Immature natural killer cell (primary cell): ENCODE measurements around the gene AOX1. TPM values are rescaled to one million over a fixed set of nuclear protein-coding genes. Genes with fewer than 3 reads are reported as not detected.
"Not testable (repeated sequence)": the region's sequence is repeated elsewhere in the genome, so short reads cannot be mapped to it uniquely, and the experiment has no call there.

Source experiments
- DNase-seq, 3 donors: peaks; one replicate each; pipeline ENCODE4 v3.0.0; 2022; ENCODE audit warnings: mixed read lengths in 1 of 3
- H3K27ac Mint-ChIP-seq, 6 donors: one replicate each; pipeline ENCODE4 v1.8.0; 2020; ENCODE audit warnings: mixed read lengths in 6 of 6, mild to moderate bottlenecking in 5 of 6, inconsistent platforms in 4 of 6, moderate library complexity in 3 of 6
- H3K27me3 Mint-ChIP-seq, 3 donors: one replicate each; pipeline ENCODE4 v1.8.0; 2020 to 2021; ENCODE audit warnings: low read depth in 3 of 3, mild to moderate bottlenecking in 3 of 3, mixed read lengths in 3 of 3, moderate library complexity in 3 of 3, inconsistent platforms in 1 of 3
- H3K36me3 Mint-ChIP-seq, 3 donors: one replicate each; pipeline ENCODE4 v1.8.0; 2020; ENCODE audit warnings: mixed read lengths in 3 of 3, inconsistent platforms in 2 of 3, mild to moderate bottlenecking in 2 of 3
- H3K4me1 Mint-ChIP-seq, 2 donors: one replicate each; pipeline ENCODE4 v1.8.0; 2020; ENCODE audit warnings: inconsistent platforms in 2 of 2, mild to moderate bottlenecking in 2 of 2, mixed read lengths in 2 of 2, moderate library complexity in 1 of 2
- H3K4me3 Mint-ChIP-seq, 5 donors: one replicate each; pipeline ENCODE4 v1.8.0; 2020; ENCODE audit warnings: mild to moderate bottlenecking in 5 of 5, mixed read lengths in 5 of 5, inconsistent platforms in 3 of 5, moderate library complexity in 3 of 5
- H3K9me3 Mint-ChIP-seq, 6 donors: one replicate each; pipeline ENCODE4 v1.8.0; 2020; ENCODE audit warnings: mild to moderate bottlenecking in 6 of 6, mixed read lengths in 6 of 6, inconsistent platforms in 4 of 6, moderate library complexity in 3 of 6
- polyA plus RNA-seq, 3 donors: library from polyadenylated mRNA; unstranded; fragments of 300-500 nt; fragmentation: Illumina TruSeq; gene quantifications; one replicate each; pipeline ENCODE4 v1.2.3, GENCODE V29; 2021

AOX1 gene
- polyA plus RNA-seq, 3 donors from 2014 or later = not detected

DNA sequence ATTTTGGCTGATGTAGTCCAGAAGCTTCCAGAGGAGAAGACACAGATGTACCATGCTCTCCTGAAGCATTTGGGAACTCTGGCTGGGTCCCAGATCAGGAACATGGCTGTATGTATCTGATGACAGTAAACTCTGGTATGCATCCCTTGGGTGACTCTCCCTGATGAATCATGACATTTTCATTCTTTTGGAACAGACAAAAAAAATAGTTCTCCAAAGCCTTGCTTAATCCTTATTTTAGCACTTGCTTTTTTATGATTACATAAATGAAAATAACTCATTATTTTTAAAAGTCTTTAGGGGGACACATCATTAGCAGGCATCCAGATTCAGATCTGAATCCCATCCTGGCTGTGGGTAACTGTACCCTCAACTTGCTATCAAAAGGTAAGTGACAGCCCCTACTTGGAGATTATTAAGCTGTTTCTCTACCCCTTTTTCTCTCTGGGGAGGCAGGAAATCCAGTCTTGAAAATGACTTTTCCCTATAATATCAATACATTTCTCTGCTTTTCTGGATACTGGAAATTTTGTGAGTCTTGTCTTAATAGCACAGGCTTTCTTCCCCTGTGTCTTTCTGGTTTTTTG is 23.3 kb downstream of the AOX1 start:
- H3K27me3 Mint-ChIP-seq = peaks cover 3 to 15% (median 8%) of the 10 kb centered on the region in 3 donors
- H3K36me3 Mint-ChIP-seq = no peaks in the 10 kb centered on the region
- H3K4me1 Mint-ChIP-seq = no peaks in the 10 kb centered on the region
- no peak overlapping the region for H3K27ac Mint-ChIP-seq
- no peak for DNase-seq
- no peak overlapping the region for H3K4me3 Mint-ChIP-seq
- H3K9me3 Mint-ChIP-seq = peaks cover 0 to 5% (median 0%) of the 10 kb centered on the region in 6 donors

GRCh38 chr2:200610217-200610616 is 24.4 kb downstream of the AOX1 start:
- peaks cover 3 to 17% (median 8%) of the 10 kb centered on the region in 3 donors for H3K27me3 Mint-ChIP-seq
- H3K36me3 Mint-ChIP-seq, H3K27ac Mint-ChIP-seq, H3K4me3 Mint-ChIP-seq, H3K4me1 Mint-ChIP-seq, DNase-seq, H3K9me3 Mint-ChIP-seq: not testable (repeated sequence)

DNA sequence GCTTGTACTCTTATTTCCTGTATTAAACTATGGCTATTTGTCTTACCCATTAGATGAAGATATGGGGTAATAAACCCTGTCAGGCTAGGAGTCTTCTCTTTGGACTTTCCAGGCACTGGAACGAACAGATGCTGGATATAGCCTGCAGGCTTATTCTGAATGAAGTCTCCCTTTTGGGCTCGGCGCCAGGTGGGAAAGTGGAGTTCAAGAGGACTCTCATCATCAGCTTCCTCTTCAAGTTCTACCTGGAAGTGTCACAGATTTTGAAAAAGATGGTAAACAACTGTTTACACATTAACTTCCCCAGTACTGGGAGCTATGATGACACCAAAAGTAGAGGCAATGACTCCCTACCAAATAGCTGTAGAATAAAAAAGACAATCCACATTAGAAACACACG is 27.9 kb downstream of the AOX1 start:
- H3K4me1 Mint-ChIP-seq = peaks cover 17 to 22% of the 10 kb centered on the region in 2 donors
- no peak overlapping the region for H3K4me3 Mint-ChIP-seq
- no peak for DNase-seq
- no peak overlapping the region for H3K27ac Mint-ChIP-seq
- H3K36me3 Mint-ChIP-seq = no peaks in the 10 kb centered on the region
- peaks cover 0 to under 1% (median 0%) of the 10 kb centered on the region in 6 donors for H3K9me3 Mint-ChIP-seq
- H3K27me3 Mint-ChIP-seq = peaks cover 3 to 12% (median 5%) of the 10 kb centered on the region in 3 donors

DNA sequence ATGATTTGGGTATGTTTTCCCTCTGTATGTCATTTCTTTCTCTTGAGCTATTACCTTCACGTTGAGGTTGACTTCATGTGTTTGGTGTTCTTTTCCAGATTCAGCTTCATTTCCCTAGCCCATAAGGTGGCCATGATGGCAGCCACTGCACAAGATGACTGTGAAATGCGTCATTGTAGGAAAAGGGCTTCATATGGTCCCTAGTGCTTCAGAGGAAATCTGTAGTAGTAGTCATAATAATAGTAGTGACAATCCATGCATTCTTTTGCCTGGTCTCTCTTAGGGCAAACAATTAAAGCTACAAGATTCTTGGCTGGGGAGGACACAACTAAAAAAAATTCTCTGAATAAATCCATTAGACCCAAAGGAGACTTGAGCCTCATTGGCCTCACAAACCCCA is 28.4 kb downstream of the AOX1 start:
- Mint-ChIP-seq H3K27ac (no peak overlapping the region), H3K27me3 (peaks cover 3 to 12% (median 5%) of the 10 kb centered on the region in 3 donors), H3K4me3 (no peak overlapping the region), H3K4me1 (peaks cover 17 to 22% of the 10 kb centered on the region in 2 donors), H3K9me3 (no peaks in the 10 kb centered on the region), H3K36me3 (no peaks in the 10 kb centered on the region)
- no peak for DNase-seq

GRCh38 chr2:200615247-200615646 is 29.4 kb downstream of the AOX1 start:
- Mint-ChIP-seq H3K9me3 (no peaks in the 10 kb centered on the region), H3K4me3 (no peak overlapping the region), H3K27ac (no peak overlapping the region), H3K4me1 (peaks cover 17 to 22% of the 10 kb centered on the region in 2 donors), H3K36me3 (no peaks in the 10 kb centered on the region), H3K27me3 (peaks cover 1 to 9% (median 5%) of the 10 kb centered on the region in 3 donors)
- DNase-seq = no peak

DNA sequence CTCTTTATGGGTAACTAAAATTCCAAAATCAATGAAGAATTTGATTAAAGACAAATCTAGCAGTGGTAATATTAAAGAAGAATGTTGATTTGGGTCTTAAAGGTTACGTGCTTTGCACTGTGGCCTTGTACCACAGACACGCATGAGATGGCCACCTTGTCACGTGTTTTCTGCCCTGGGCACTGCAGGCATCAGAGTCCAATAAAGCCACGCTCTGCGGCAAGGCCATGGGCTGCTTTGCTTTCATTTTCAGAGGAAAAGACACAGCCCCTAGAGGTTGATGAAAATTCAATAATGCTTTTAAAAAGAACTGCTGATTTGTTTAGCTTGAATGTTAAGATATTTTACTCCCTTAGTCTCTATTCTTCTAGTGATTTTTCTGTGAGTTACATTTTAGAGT is 30.4 kb downstream of the AOX1 start:
- Mint-ChIP-seq H3K27me3 (peaks cover 0 to 9% (median 5%) of the 10 kb centered on the region in 3 donors), H3K9me3 (no peaks in the 10 kb centered on the region), H3K27ac (peak overlapping the region in 2 of 6 donors; percentile 65 to 69), H3K36me3 (no peaks in the 10 kb centered on the region), H3K4me1 (peaks cover 17 to 22% of the 10 kb centered on the region in 2 donors), H3K4me3 (peak overlapping the region; percentile 4 to 52 (median 22))
- DNase-seq = peak; percentile 0 to 4 (median 4)

GRCh38 chr2:200616656-200617055 is 30.8 kb downstream of the AOX1 start:
- H3K27me3 Mint-ChIP-seq = peaks cover 0 to 9% (median 5%) of the 10 kb centered on the region in 3 donors
- no peaks in the 10 kb centered on the region for H3K9me3 Mint-ChIP-seq
- peak overlapping the region in 4 of 5 donors; percentile 5 to 52 (median 23) for H3K4me3 Mint-ChIP-seq
- H3K27ac Mint-ChIP-seq = peak overlapping the region in 1 of 6 donors; percentile 65
- DNase-seq = no peak
- no peaks in the 10 kb centered on the region for H3K36me3 Mint-ChIP-seq
- H3K4me1 Mint-ChIP-seq = peaks cover 17 to 22% of the 10 kb centered on the region in 2 donors

GRCh38 chr2:200617156-200618053 is 31.6 kb downstream of the AOX1 start:
- H3K36me3 Mint-ChIP-seq = no peaks in the 10 kb centered on the region
- no peaks in the 10 kb centered on the region for H3K9me3 Mint-ChIP-seq
- H3K4me3 Mint-ChIP-seq = peak overlapping the region in 2 of 5 donors; percentile 5 to 42
- peaks cover 0 to 4% (median 3%) of the 10 kb centered on the region in 3 donors for H3K27me3 Mint-ChIP-seq
- H3K27ac Mint-ChIP-seq = peak overlapping the region in 1 of 6 donors; percentile 23
- DNase-seq = no peak
- peaks cover 17 to 22% of the 10 kb centered on the region in 2 donors for H3K4me1 Mint-ChIP-seq

DNA sequence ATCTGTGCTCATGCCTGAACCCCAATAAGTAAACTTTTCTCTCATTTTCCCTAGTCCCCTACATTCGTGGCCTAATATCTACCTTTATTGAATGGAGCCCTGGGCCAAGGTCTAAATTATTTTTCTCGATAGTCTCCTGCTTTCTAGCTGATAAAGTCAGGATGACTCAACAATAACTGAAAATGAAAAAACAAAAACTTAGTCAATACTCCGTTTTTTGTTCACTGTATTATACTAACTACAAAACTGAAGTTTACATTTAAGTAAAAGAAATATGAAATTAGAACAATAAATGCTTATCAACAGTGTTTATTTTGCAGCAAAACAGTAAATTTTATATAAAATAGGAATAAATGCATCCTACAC is 32.2 kb downstream of the AOX1 start:
- Mint-ChIP-seq H3K9me3 (no peaks in the 10 kb centered on the region), H3K4me3 (no peak overlapping the region), H3K27me3 (peaks cover 0 to 4% (median 2%) of the 10 kb centered on the region in 3 donors), H3K27ac (no peak overlapping the region), H3K4me1 (peaks cover 17 to 22% of the 10 kb centered on the region in 2 donors), H3K36me3 (no peaks in the 10 kb centered on the region)
- no peak for DNase-seq

DNA sequence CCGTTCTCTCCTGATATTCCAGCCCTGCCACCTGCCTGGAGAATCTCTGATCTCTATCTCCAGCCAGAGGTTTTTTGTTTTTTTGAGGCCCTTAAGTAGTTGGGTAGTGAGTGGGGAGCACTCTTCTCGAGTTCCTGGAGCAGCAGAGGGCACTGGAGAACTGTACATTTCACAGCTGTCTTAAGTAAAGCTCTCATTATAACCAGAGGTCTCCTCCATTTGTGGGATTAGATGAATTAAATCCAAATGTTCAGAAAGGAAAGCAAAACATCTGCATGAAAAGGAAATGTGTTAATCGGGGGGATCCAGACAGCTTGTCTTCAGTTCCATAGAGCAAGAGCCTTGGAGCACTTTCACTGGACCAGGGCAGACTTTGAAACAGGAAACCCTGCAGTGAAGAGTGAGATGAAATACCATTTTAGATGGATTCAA is 32.8 kb downstream of the AOX1 start:
- H3K36me3 Mint-ChIP-seq = no peaks in the 10 kb centered on the region
- H3K27ac Mint-ChIP-seq = no peak overlapping the region
- H3K27me3 Mint-ChIP-seq = peaks cover 0 to 3% (median 2%) of the 10 kb centered on the region in 3 donors
- no peak for DNase-seq
- H3K4me1 Mint-ChIP-seq = peaks cover 17 to 22% of the 10 kb centered on the region in 2 donors
- H3K9me3 Mint-ChIP-seq = no peaks in the 10 kb centered on the region
- H3K4me3 Mint-ChIP-seq = no peak overlapping the region

DNA sequence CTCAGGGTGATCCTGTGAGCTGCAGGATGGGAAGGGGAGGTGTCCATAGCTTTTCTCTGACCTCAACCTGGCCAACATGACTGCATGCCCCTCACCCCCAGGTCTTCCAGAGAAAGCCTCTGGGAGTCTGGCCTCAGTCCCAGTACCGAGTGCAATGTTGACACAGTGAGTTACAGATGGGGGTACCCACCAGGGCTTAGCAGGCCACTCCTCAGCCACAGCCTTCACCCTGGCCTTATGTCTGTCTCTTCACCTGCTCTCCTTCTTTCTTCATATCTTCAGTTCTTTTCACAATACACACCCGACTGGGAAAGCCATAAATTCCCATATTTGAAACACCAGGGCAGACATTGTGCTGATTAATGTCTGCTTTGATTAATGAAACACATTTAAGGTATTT is 33.5 kb downstream of the AOX1 start:
- H3K4me3 Mint-ChIP-seq = no peak overlapping the region
- H3K36me3 Mint-ChIP-seq = no peaks in the 10 kb centered on the region
- no peaks in the 10 kb centered on the region for H3K9me3 Mint-ChIP-seq
- no peak overlapping the region for H3K27ac Mint-ChIP-seq
- no peak for DNase-seq
- H3K4me1 Mint-ChIP-seq = peaks cover 17 to 22% of the 10 kb centered on the region in 2 donors
- peaks cover 0 to 2% (median under 1%) of the 10 kb centered on the region in 3 donors for H3K27me3 Mint-ChIP-seq

DNA sequence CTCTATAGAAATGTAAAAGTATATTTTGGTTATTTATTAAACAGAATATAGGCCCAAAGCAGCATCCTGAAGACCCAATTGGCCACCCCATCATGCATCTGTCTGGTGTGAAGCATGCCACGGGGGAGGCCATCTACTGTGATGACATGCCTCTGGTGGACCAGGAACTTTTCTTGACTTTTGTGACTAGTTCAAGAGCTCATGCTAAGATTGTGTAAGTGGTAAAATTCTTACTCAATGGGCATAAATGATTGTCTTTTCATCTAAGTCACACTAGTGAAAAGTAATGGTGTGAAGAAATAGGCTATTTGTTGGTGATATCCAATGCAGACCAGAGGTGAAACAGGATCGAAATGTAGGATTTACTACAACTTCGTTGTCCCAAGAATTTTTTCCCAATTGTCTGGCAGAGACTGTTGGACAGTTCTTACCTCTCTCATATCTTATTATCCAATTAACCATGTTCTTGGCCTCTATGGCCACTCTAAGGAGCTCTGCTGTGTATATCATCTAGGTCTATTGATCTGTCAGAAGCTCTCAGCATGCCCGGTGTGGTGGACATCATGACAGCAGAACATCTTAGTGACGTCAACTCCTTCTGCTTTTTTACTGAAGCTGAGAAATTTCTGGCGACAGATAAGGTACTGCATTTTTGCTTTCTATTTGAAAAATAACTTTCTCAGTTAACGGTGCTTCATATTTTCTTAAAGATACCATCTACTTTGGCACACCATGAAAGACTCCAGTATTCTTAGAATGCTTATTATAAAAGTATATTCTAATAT is 35.0 kb downstream of the AOX1 start:
- Mint-ChIP-seq H3K4me1 (peaks cover 17 to 22% of the 10 kb centered on the region in 2 donors), H3K9me3 (no peaks in the 10 kb centered on the region), H3K27me3 (peaks cover 0 to 2% (median 0%) of the 10 kb centered on the region in 3 donors), H3K27ac (no peak overlapping the region), H3K36me3 (no peaks in the 10 kb centered on the region), H3K4me3 (no peak overlapping the region)
- DNase-seq = no peak

DNA sequence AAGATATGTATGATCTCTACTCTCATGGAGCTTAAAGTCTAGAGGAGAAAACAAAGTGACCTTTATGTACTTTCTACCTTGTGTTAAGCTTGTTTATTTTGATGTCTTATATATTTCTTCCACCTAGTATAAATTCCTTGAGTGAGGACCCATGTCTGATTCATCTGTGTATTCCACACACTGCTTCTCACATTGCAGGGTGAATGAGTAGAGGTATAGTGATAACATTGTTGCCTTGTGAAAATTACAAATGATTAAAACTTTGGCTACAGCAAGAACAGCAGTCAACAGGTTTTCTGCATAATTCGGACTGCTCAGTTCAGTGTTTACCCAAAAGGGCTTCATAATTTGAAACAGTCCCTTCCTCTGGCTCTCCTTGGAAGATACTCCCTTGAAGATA is 36.3 kb downstream of the AOX1 start:
- H3K4me1 Mint-ChIP-seq = peaks cover 5 to 9% of the 10 kb centered on the region in 2 donors
- H3K9me3 Mint-ChIP-seq = no peaks in the 10 kb centered on the region
- H3K36me3 Mint-ChIP-seq = no peaks in the 10 kb centered on the region
- peaks cover 0 to 2% (median 0%) of the 10 kb centered on the region in 3 donors for H3K27me3 Mint-ChIP-seq
- no peak overlapping the region for H3K27ac Mint-ChIP-seq
- no peak for DNase-seq
- no peak overlapping the region for H3K4me3 Mint-ChIP-seq
